M059J (cell line): ENCODE measurements around the gene PRRT3. TPM values are rescaled to one million over a fixed set of nuclear protein-coding genes. Genes with fewer than 3 reads are reported as not detected.

Experiments used
- DNase-seq: peaks from one replicate; pipeline ENCODE4 v3.0.0-alpha.2; 2012; ENCODE audit warnings: low read depth
- total RNA-seq: library from RNA; depleted of rRNA; stranded (reverse); fragments of >200 nt; shearing (Covaris generic); gene quantifications from 2 replicates; pipeline ENCODE4 v1.2.3, GENCODE V29; 2014; rRNA removed

Gene PRRT3
- 2.8 and 3.8 TPM in 2 replicates for total RNA-seq

GRCh38 chr3:9951962-9952805 lies at the start of gene PRRT3:
Gene PRRT3 (minus strand): TSS chr3:9952408. CDS start chr3:9950115, 2,293 bp downstream.
- peak; percentile 31 for DNase-seq

GRCh38 chr3:10000686-10001085 lies 48.5 kb upstream of the PRRT3 start:
- no peak for DNase-seq

- no peak for DNase-seq
Observed at GRCh38 chr3:9994086-9994844, 42.1 kb upstream of the PRRT3 start.

GRCh38 chr3:9986230-9986725 lies 34.1 kb upstream of the PRRT3 start:
- no peak for DNase-seq

- DNase-seq = no peak
Observed at GRCh38 chr3:9980251-9980650, 28.0 kb upstream of the PRRT3 start.

- no peak for DNase-seq
Observed at GRCh38 chr3:9978710-9979305, 26.6 kb upstream of the PRRT3 start.

GRCh38 chr3:9976721-9977709 lies 24.8 kb upstream of the PRRT3 start:
- DNase-seq = peak; percentile 95

GRCh38 chr3:9970020-9970652 lies 17.9 kb upstream of the PRRT3 start:
- peak; percentile 84 for DNase-seq

- DNase-seq = no peak
Observed at GRCh38 chr3:9969632-9970019, 17.4 kb upstream of the PRRT3 start.

GRCh38 chr3:9966841-9967240 lies 14.6 kb upstream of the PRRT3 start:
- no peak for DNase-seq

- DNase-seq = no peak
Observed at GRCh38 chr3:9965200-9965875, 13.1 kb upstream of the PRRT3 start.

GRCh38 chr3:9957214-9957613 lies 5.0 kb upstream of the PRRT3 start:
- no peak for DNase-seq

- DNase-seq = peak; percentile 25
Observed at GRCh38 chr3:9955611-9956352, 3.6 kb upstream of the PRRT3 start.

- no peak for DNase-seq
Observed at GRCh38 chr3:9955067-9955502, 2.9 kb upstream of the PRRT3 start.

- no peak for DNase-seq
Observed at GRCh38 chr3:9951598-9951961, 628 bp downstream of the PRRT3 start.

GRCh38 chr3:9951126-9951525 lies 1.1 kb downstream of the PRRT3 start:
- DNase-seq = no peak

GRCh38 chr3:9949626-9950025 lies 2.6 kb downstream of the PRRT3 start:
- DNase-seq = no peak

GRCh38 chr3:9949115-9949514 lies 3.1 kb downstream of the PRRT3 start:
- DNase-seq = no peak

GRCh38 chr3:9948586-9948985 lies 3.6 kb downstream of the PRRT3 start:
- DNase-seq = no peak
